Erythroblast (primary cell): ENCODE data around the gene PHF8.

Source experiments
- GATA1 ChIP-seq: IDR thresholded peaks from 2 replicates; pipeline ENCODE4 v1.6.1; 2011; ENCODE audit warnings: low read depth, mild to moderate bottlenecking, control low read depth, low read length, moderate library complexity
- POLR2A ChIP-seq: IDR thresholded peaks from 2 replicates; pipeline ENCODE4 v1.6.1; 2011; ENCODE audit warnings: mild to moderate bottlenecking, low read length

- TF ChIP-seq POLR2A (no peak), GATA1 (no peak)
These were observed 23.5 kb upstream of the PHF8 start for GRCh38 chrX:54067766-54068165.
